Mucosa of descending colon (tissue), 3 donors: ENCODE results near the gene PRR16. TPM values are rescaled to one million over a fixed set of nuclear protein-coding genes. Genes with fewer than 3 reads are reported as not detected.
"Not testable (repeated sequence)": the region's sequence is repeated elsewhere in the genome, so short reads cannot be mapped to it uniquely, and the experiment has no call there.

ENCODE experiments used
- ATAC-seq: fragments of 200-7000 bp; cut with Tn5 transposase; one replicate; pipeline ENCODE4 v1.9.1; 2020; ENCODE audit warnings: mild to moderate bottlenecking, moderate library complexity
- DNase-seq, 3 donors: peaks; one replicate each; pipeline ENCODE4 v3.0.0-alpha.2; 2020
- H3K36me3 ChIP-seq: fragments of 200-600 bp; one replicate; pipeline ENCODE4 v1.8.0; 2021; ENCODE audit warnings: low read depth, mild to moderate bottlenecking
- H3K4me1 ChIP-seq: fragments of 200-600 bp; one replicate; pipeline ENCODE4 v1.8.0; 2021; ENCODE audit warnings: low read depth, mild to moderate bottlenecking
- H3K4me3 ChIP-seq: fragments of 200-600 bp; one replicate; pipeline ENCODE4 v1.8.0; 2021; ENCODE audit warnings: mild to moderate bottlenecking
- H3K9me3 ChIP-seq: fragments of 200-600 bp; one replicate; pipeline ENCODE4 v1.8.0; 2021; ENCODE audit warnings: mild to moderate bottlenecking
- intact Hi-C, 2 donors: fragments of 100-400 bp; cut with DNase I in 1 of 2; cut with micrococcal nuclease in 1 of 2; formaldehyde crosslinking; loops; one replicate each; pipeline versions ENCODE4 v1.11.0 to v1.11.1; 2022; cut with DNase I, micrococcal nuclease
- total RNA-seq, 3 donors: library from RNA; stranded (reverse); fragmentation: NEBNext Ultra II Directional in 2 of 3; extraction: Animal tissue kit (Norgen Biotek cat#: 25700) in 2 of 3; gene quantifications; one replicate each; pipeline versions ENCODE4 v1.2.1 to v1.2.4, GENCODE V29; 2021 to 2023
- TF ChIP-seq, protein P1 (sequence below): fragments of 200-600 bp; IDR thresholded peaks from one replicate; pipeline ENCODE4 v1.8.0; 2022; ENCODE audit warnings: antibody characterized with exemption, mild to moderate bottlenecking
- donor health status: DM: no; HTN: no; CAD: no; lungs with moderate emphysema.
- donor health status: DM: no; HTN: no; CAD: no.
- donor health status: DM: no; HTN: yes; CAD: no.

PRR16 gene
- total RNA-seq, 3 donors from 2014 or later, result 0.69 to 2.9 (median 1.9) TPM

DNA sequence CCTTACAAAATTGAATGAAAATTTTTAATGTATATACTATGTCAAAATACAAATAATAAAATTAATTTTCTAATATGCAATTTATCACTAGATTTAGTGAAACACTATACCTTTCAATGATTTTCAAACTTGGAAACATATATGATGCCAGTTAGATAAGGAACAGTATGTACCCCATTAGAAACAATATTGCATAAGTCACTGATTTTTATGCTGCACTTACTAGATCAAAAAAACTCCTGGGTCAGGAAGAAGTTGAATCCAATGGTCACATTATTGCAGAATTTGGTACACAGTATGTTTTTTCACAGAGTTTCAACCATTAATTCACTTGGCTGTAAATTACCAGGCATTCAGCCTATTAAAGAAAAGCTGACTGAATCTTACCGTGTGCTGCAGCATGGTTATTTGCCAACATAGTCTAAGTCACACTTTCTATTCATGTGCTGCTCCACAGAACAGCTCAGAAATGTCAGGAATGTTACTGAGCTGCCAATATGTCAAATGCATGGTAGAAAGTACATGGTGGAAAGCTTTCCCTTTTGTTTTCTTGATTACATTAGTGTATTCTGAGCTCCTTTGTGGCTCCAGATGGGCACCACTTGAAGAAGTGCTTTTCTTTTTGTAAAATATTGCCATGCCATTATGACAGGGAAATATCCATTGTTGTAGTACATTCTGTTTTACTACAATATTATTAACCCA lies 9.9 kb upstream of the PRR16 start:
- H3K4me1 ChIP-seq, result no peaks in the 10 kb centered on the region
- no peak overlapping the region for H3K4me3 ChIP-seq
- H3K36me3 ChIP-seq, result no peaks in the 10 kb centered on the region
- DNase-seq (no peak), ATAC-seq (no peak)
- intact Hi-C loops, result loop anchor here in 1 of 2 donors (10.0 kb wide), 1 partner anchor 509 kb away; no protein-coding TSS in a partner anchor
- H3K9me3 ChIP-seq, result no peaks in the 10 kb centered on the region
- TF ChIP-seq, protein P1, sequence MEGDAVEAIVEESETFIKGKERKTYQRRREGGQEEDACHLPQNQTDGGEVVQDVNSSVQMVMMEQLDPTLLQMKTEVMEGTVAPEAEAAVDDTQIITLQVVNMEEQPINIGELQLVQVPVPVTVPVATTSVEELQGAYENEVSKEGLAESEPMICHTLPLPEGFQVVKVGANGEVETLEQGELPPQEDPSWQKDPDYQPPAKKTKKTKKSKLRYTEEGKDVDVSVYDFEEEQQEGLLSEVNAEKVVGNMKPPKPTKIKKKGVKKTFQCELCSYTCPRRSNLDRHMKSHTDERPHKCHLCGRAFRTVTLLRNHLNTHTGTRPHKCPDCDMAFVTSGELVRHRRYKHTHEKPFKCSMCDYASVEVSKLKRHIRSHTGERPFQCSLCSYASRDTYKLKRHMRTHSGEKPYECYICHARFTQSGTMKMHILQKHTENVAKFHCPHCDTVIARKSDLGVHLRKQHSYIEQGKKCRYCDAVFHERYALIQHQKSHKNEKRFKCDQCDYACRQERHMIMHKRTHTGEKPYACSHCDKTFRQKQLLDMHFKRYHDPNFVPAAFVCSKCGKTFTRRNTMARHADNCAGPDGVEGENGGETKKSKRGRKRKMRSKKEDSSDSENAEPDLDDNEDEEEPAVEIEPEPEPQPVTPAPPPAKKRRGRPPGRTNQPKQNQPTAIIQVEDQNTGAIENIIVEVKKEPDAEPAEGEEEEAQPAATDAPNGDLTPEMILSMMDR, result no peak

DNA sequence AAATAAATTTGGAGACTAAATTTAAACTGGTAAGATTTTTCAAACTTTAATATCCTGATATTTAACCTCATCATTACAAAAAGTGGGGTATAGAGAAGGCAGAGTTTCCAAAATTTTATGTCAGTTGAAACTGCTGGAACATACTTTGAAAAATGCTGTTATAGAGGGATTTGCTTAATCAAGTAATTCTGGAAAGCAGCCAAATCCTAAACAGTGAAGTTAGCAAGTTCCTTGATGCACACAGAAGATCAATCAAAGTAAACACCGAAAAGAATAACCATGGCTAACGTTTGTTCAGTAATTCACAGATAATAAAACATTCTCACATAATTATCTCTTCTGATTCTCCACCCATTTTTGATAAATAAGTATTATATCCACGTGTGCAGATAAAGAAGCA lies 8.1 kb upstream of the PRR16 start:
- H3K9me3 ChIP-seq, result no peaks in the 10 kb centered on the region
- no peak for ATAC-seq
- no peak for DNase-seq
- no peaks in the 10 kb centered on the region for H3K4me1 ChIP-seq
- H3K36me3 ChIP-seq, result no peaks in the 10 kb centered on the region
- no peak overlapping the region for H3K4me3 ChIP-seq
- intact Hi-C loops, result loop anchor here in 1 of 2 donors (10.0 kb wide), 1 partner anchor 511 kb away; no protein-coding TSS in a partner anchor
- TF ChIP-seq, protein P1, result no peak

DNA sequence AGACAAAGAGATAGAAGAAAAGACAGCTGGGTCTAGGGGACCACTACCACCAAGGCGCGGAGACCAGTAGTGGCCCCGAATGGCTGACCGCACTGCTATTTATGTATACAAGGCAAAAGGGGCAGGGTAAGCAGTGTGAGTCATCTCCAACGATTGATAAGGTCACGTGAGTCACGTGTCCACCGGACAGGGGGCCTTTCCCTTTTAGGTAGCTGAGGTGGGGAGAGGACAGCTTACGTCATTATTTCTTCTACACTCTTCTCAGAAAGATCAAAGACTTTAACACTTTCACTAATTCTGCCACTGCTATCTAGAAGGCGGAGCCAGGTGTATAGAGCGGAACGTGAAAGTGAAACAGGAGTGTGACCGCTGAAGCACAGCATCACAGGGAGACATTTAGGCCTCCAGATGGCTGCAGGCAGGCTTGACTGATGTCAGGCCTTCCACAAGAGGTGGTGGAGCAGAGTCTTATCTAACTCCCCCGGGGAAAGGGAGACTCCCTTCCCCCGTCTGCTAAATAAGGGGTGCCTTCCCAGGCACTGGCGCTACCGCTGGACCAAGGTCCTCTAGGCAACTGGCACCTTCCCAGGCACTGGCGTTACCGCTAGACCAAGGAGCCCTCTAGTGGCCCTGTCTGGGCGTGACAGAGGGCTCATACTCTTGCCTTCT lies 6.1 kb upstream of the PRR16 start:
- TF ChIP-seq, protein P1, result peak; percentile 59
- H3K4me1 ChIP-seq, result no peaks in the 10 kb centered on the region
- no peaks in the 10 kb centered on the region for H3K9me3 ChIP-seq
- no peaks in the 10 kb centered on the region for H3K36me3 ChIP-seq
- H3K4me3 ChIP-seq, result no peak overlapping the region
- ATAC-seq (peak; percentile 92), DNase-seq (peak; percentile 74 to 87 (median 85))
- intact Hi-C loops, result loop anchor here in 1 of 2 donors (10.0 kb wide), 1 partner anchor 513 kb away; no protein-coding TSS in a partner anchor

DNA sequence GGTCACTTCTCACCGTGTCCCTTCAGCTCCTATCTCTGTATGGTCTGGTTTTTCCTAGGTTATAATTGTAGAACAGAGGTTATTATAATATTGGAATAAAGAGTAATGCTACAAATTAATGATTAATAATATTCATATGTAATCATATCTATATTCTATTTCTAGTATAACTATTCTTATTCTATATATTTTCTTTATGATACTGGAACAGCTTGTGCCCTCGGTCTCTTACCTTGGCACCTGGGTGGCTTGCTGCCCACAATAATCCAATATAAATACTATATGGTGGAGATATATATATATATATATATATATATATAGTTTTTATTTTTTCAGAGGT lies 5.6 kb upstream of the PRR16 start:
- intact Hi-C loops, result loop anchor here in 1 of 2 donors (10.0 kb wide), 1 partner anchor 514 kb away; no protein-coding TSS in a partner anchor
- DNase-seq, H3K9me3 ChIP-seq, ATAC-seq, H3K4me1 ChIP-seq, H3K36me3 ChIP-seq, H3K4me3 ChIP-seq: not testable (repeated sequence)

DNA sequence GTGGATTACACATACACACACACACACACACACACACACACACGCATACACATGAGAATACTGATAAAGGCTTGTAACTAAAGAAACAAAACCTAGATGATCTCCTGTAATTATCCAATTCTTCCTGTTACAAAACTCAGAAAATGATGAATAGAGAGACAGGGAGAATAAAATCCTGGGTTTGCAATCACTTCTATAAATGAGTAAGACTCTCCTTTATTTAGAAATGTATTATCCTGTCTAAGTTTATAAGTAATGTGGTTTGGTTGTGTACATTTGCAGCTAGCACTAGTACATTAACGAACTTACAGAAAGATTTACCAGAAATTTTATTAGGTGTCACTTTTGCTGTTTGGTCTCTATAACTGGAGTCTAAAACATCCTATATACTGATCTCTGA lies 2.8 kb upstream of the PRR16 start:
- no peaks in the 10 kb centered on the region for H3K9me3 ChIP-seq
- H3K36me3 ChIP-seq, result no peaks in the 10 kb centered on the region
- DNase-seq (no peak), ATAC-seq (no peak)
- TF ChIP-seq, protein P1, result no peak
- peaks cover 9% of the 10 kb centered on the region for H3K4me1 ChIP-seq
- intact Hi-C loops, result no loop called here
- H3K4me3 ChIP-seq, result no peak overlapping the region

DNA sequence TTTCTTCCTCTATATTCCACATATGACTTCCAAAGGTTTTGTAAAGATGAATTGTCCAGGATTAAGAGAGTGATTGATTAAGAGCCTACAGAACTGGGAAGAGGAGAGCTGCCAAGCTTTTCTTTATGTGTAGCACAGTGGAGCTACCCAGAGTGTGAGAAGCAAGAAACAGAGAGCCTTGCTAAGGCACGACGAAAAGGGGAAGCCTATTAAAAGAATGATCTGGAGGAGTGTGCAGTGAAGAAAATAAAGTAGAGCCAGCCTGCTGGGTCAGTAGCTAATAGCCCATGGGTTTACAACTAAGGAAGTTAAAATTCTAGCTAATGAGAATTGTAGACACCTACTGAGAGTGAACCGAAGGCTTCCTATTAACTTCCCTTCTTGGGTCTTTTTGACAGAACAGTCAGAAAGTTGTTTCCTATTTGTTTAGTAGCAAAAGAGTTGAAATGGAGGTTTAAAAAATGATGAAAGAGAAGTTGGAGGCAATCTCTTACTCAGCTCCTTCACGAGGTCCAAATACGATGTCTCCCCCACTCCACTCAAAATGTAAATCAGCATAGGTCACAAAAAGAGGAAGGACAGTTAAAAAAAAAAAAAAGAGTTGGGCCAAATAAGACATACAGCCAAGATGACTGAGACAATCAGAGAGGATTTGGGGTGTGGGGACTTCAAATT lies 957 bp upstream of the PRR16 start:
- DNase-seq, result no peak
- no peak overlapping the region for H3K4me3 ChIP-seq
- peaks cover 9% of the 10 kb centered on the region for H3K4me1 ChIP-seq
- no peak for ATAC-seq
- H3K36me3 ChIP-seq, result no peaks in the 10 kb centered on the region
- intact Hi-C loops, result no loop called here
- TF ChIP-seq, protein P1, result no peak
- no peaks in the 10 kb centered on the region for H3K9me3 ChIP-seq
